HG03175 (cell line): ENCODE data around the gene NXNL2.

ENCODE experiments used
- ATAC-seq: cut with Tn5 transposase; IDR thresholded peaks from one replicate; pipeline ENCODE4 v1.9.1; 2021; ENCODE audit warnings: mild to moderate bottlenecking, moderate library complexity; ENCODE audit not compliant: unreplicated experiment

The NXNL2 gene

DNA sequence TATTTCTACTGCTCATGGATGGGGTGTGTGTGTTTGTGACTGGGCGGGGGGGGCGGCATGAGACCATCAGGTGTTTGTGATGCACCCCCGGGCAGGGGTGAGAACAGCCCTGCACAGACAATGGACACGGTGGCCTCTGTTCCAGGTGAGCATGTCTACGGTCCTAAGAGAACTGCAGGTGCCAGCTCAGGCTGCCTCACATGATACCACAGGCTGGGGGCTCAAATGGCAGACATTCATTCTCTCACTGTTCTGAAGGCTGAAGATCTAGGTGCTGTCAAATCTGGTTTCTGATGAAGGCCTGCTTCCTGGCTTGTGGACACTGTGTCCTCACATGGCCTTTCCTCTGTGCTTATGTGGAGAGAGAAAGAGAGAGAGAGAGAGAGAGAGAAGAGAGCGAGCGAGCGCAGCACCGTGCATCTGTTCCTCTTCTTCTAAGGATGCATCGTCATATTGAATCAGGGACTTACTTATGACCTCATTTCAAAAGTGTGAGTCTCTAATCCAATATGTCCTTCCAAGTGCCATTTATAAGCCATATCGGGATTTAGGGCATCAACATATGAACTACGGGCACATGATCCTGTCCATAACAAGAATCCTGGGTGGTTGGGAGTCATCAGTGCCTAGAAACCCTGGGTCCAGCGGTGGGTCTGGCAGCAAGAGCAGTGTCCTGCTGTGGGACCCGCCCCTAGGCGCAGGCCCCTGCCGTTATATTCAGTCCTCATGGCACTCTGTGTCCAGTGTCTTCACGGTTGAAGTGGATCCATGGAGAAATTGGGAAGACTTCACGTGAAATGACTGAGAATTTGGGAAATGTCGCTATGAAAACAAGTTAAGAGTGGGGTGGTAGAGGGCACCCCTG lies 42.5 kb downstream of the NXNL2 start:
- no peak for ATAC-seq

DNA sequence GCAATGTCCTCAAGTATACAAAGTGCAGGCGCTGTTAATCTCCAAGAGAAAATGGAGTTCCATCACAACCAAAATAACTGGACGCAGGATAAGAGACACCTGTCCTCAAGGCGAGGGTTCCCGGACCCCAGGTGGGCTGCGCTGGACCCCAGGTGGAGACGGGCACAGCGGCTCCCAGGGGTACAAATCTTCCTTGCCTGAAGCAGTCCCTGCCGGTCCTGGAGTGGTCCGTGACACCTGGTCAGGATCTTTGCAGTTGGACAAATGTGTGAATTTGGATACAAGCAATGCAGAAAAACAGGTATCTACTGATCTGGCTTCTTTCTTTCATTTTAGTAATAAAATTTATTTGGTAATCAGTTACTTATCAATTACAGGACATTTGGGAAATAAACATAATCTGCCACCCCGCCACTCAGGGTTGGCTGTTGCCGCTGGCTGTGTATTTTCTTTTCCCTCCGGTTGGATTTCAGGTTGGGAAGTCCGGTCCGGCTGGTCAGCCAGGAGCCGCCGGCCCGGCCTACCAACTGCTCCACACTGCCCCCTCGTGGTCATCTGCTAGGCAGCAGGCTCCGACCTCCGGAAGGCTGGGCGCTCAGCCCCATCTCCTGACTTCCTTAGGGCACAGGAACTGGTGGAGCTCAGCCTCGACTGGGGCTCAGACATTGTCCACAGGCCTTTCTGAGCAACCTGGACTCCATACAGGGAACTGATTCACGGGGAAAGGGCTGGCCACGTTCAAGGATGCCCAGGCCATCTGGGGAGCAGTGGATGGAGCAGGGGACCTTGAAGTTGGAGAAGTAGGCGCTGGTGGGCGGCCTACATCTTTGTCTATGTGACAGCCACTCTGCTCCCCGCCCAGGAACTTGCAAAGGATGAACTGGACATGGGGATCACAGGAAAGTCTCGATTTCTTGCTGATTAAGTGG lies 43.4 kb downstream of the NXNL2 start:
- peak; percentile 85 for ATAC-seq

DNA sequence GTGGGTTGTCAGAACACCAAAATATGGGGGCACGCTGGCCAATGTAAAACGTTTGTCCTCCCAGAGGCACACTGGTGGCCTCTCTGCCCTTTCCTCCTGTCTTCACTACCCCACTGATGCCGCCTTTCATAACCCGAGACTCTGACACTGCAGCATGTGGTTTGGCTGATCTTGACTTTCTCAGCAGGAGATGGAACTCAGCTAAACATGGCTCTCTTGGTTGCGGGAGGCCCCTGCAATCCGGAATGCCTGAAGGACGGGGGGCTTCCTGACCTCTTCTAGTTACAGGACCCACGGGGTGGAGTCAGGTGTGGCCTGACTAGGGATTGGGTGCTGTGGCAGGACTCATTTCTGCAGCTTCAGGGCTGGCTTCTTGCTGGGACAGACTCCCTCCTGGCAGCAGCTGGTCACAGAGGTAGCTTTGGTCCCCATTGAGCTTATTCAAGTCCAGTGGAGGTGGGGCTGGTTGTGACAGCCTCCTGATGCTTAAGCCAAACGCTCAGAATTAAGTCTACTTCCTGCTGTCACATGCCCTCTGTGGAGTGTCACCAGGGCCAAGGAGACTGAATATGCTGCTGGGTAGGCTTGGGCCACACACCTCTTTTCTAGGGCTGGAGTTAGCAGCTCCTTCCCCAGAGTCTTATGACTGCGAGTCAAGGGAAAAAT lies 44.2 kb downstream of the NXNL2 start:
- ATAC-seq = no peak

GRCh38 chr9:88580961-88581360 lies 46.0 kb downstream of the NXNL2 start:
- ATAC-seq = no peak

DNA sequence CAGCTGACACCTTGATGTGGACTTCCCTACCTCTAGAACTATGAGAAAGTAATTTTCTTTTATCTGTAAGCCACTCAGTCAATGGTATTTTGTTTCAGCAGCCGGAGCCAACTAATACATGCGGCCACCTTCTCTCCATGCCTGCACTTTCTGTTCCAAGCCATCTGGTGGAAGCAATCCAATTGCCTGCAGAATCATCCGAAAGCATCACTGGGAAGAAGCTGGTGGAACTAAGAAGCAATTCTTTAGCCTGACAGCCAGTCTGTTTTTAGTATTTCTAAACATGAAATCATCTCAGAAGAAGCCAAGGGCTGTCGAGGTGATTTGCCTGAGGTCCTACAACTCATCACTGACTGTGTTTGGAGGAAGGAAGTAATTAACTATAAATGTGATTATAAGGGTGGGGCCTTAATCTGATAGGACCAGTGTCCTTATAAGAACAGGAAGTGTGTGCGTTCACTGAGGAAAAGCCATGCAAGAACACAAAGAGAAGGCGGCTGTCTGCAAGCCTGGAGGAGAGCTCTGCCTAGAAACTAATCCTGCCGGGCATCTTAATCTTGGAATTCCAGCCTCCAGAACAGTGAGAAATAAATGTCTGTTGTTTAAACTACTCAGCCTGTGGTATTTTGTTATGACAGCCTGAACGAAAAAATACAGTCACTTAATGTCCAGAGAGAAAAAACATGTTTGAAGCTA lies 49.1 kb downstream of the NXNL2 start:
- no peak for ATAC-seq

DNA sequence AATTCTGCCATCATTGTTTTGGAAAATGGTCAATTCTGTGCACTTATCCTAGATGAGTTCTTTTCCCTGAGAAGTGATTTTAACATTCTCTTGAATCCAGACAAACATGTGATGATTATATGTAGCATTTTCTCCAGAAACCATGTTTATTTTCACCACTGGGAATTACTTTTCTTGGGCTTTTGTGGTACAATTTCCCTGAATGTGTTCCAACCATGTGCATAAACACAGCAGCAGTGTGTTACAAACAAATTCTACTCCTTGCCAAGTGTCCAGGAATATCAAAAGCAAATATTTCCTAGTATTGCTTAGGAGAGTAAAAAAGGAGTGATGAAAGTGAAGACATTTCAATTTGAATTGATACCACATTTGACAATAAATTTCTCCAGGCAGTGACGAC lies 50.4 kb downstream of the NXNL2 start:
- ATAC-seq = no peak

GRCh38 chr9:88586452-88586851 lies 51.5 kb downstream of the NXNL2 start:
- ATAC-seq = no peak

GRCh38 chr9:88587182-88587581 lies 52.2 kb downstream of the NXNL2 start:
- ATAC-seq = no peak

DNA sequence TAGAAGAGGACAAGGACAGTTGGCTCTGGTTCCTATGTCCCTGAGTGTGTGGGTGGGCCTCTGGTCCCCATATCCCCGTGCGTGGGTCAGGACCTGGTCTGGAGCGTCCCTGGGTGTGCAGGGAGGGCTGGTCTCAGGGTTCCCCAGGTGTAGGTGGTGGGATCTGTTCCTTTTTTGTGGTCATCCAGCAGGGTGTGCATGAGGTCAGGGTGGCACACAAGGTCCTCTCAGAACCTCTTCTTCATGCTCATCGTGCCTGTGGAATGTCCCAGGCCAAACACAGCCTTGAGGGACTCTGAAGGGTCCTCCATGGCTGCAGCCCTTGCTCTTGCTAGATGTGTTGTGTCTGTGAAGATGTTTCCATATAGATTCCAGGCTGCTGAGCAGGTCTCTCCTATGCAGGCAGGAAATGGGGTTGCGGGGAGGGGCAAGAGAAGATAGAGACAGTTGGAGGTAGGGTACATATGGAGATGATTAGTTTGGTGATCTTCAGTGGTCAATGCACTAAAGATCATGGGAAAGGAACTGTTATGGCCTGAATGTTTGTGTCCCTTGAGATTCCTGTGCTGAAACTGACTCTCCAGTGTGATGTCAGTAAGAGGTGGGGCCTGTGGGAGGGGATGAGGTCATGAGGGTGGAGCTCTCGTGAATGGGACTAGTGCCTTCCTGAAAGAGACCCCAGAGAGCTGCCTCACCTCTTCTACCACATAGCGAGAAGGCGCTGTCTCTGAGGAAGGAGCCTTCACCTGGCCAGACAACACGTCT lies 53.1 kb downstream of the NXNL2 start:
- no peak for ATAC-seq

- no peak for ATAC-seq
Observed at GRCh38 chr9:88589656-88590055, 54.7 kb downstream of the NXNL2 start.

- no peak for ATAC-seq
Observed at GRCh38 chr9:88590558-88591146, 55.7 kb downstream of the NXNL2 start.

- ATAC-seq = peak; percentile 88
Observed at GRCh38 chr9:88593537-88594185, 58.7 kb downstream of the NXNL2 start.
